ENCODE results near the gene THAP7.

THAP7 gene

GRCh38 chr22:20957102-20957682, 44.7 kb downstream of the THAP7 start:
- H3K4me3 ChIP-seq (ENCODE audit: control insufficient read depth, low read depth, low read length): peak overlapping the region; percentile 68
- TF ChIP-seq CTCF (conservative IDR thresholded peaks at IDR 0.05; ENCODE audit: control insufficient read depth, insufficient read depth, low read depth, low read length): no peak
- DNase-seq (ENCODE audit: low read depth): no peak

GRCh38 chr22:20956258-20957101, 45.4 kb downstream of the THAP7 start:
- TF ChIP-seq CTCF (conservative IDR thresholded peaks at IDR 0.05; ENCODE audit: control insufficient read depth, insufficient read depth, low read depth, low read length): no peak
- peak; percentile 51 for DNase-seq (ENCODE audit: low read depth)
- H3K4me3 ChIP-seq (ENCODE audit: control insufficient read depth, low read depth, low read length): peak overlapping the region; percentile 68

DNA sequence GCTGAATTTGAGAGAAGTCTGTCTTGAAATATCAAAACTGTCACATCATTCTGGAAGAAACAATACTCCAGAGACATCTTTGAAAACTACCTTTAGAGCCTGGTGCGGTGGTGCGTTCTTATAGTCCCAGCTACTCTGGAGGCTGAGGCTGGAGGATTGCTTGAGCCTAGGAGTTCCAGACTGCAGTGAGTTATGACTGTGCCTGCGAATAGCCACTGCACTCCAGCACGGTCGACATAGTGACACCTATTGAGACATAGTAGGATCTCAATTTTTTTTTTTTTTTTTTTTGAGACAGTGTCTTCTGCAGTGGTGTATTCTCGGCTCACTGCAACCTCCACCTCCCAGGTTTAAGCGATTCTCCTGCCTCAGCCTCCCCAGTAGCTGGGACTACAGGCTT, 46.4 kb downstream of the THAP7 start:
- no peak for DNase-seq (ENCODE audit: low read depth)
- no peak for TF ChIP-seq CTCF (conservative IDR thresholded peaks at IDR 0.05; ENCODE audit: control insufficient read depth, insufficient read depth, low read depth, low read length)
- H3K4me3 ChIP-seq (ENCODE audit: control insufficient read depth, low read depth, low read length): no peak overlapping the region

DNA sequence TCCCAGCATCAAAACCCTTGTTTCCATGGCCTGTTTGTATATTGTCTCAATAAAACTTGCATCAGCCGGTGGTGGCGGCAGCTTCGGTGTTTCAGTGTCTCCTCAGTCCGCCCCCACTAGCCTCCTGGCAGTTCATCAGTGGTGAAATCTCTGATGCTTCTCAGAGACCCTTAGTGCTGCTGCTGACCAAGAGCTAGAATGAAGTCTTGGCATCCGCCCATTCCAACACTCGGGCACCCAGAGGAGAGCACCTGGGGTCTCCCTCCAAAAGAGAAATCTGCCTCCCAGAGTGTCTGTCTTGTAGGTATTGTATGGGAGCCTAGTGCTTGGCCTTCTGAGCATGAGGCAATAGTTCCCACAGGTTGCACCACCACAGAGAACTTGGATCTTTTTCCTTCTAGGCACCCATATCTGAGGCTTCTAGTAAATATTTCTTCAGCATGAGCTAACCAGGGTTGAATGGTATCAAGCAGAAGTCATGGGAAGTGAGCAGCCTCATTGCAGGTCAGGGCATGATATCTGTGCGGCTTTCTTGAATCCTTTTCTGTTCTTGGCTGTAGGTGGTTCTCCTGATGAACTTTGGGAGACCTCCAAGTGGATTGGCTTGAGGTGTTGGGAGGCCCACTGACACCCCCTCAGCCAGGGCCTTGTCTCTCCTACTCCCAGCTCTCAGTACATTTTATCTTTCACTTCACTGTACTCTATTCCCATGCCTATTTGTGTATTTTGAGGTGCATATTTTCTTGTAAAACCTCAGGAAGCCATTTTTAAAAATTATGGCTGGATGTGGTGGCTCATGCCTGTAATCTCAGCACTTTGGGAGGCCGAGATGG, 48.0 kb downstream of the THAP7 start:
- TF ChIP-seq CTCF (conservative IDR thresholded peaks at IDR 0.05; ENCODE audit: control insufficient read depth, insufficient read depth, low read depth, low read length): no peak
- peak; percentile 71 for DNase-seq (ENCODE audit: low read depth)

DNA sequence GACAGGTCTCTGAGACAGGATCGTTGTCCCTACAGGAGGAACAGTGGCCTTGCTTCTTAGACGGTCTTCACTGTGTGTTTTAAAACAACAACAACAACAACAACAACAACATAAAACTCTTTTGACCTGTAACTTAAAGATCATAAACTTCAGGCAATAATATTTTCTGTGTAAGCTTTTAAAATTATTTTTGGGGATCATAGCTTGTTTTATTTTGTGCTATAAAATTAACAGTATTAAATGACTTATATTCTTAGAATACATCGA, 48.6 kb downstream of the THAP7 start:
- no peak for DNase-seq (ENCODE audit: low read depth)
- H3K4me3 ChIP-seq (ENCODE audit: control insufficient read depth, low read depth, low read length): no peak overlapping the region
- TF ChIP-seq CTCF (conservative IDR thresholded peaks at IDR 0.05; ENCODE audit: control insufficient read depth, insufficient read depth, low read depth, low read length): no peak

More for the DNA sequence above, 48.0 kb downstream of the THAP7 start:
- no peak overlapping the region for H3K4me3 ChIP-seq (ENCODE audit: control insufficient read depth, low read depth, low read length)

- no peak overlapping the region for H3K4me3 ChIP-seq (ENCODE audit: control insufficient read depth, low read depth, low read length)
- no peak for DNase-seq (ENCODE audit: low read depth)
- TF ChIP-seq CTCF (conservative IDR thresholded peaks at IDR 0.05; ENCODE audit: control insufficient read depth, insufficient read depth, low read depth, low read length): no peak
Measured at GRCh38 chr22:20952544-20953341, 49.2 kb downstream of the THAP7 start.

Measured in fibroblast of mammary gland (primary cell).